Keratinocyte (primary cell): ENCODE measurements around the gene ZFP36L1. TPM values are rescaled to one million over a fixed set of nuclear protein-coding genes. Genes with fewer than 3 reads are reported as not detected.

ENCODE experiments used
- DNase-seq: peaks from one replicate; pipeline ENCODE4 v3.0.0-alpha.2; 2011; ENCODE audit warnings: low read depth, missing footprints, low spot score
- FAIRE-seq: peaks from 2 replicates; lab custom pipeline; 2011; peaks lifted over from hg19 to GRCh38; lab: Jason Lieb, UNC
- H2AFZ ChIP-seq: 2 replicates; pipeline ENCODE4 v1.6.0; 2012; ENCODE audit warnings: low read length, control low read depth, inconsistent platforms; ENCODE audit not compliant: control insufficient read depth
- H3K27ac ChIP-seq: 2 replicates; pipeline ENCODE4 v1.5.1; 2011; ENCODE audit warnings: low read length; ENCODE audit not compliant: control insufficient read depth, insufficient read depth
- H3K27me3 ChIP-seq: 3 replicates; pipeline ENCODE4 v1.6.0; 2011; ENCODE audit warnings: low read length; ENCODE audit not compliant: control insufficient read depth, insufficient read depth; ENCODE audit errors: extremely low read depth
- H3K36me3 ChIP-seq, 2 experiments: 2 replicates in 1 of 2; 3 replicates in 1 of 2; pipeline ENCODE4 v1.5.1; 2011; ENCODE audit warnings: low read length in 2 of 2, mild to moderate bottlenecking in 1 of 2; ENCODE audit not compliant: control insufficient read depth in 2 of 2, insufficient read depth in 2 of 2; ENCODE audit errors: extremely low read depth in 1 of 2
- H3K4me1 ChIP-seq: 3 replicates; pipeline ENCODE4 v1.5.1; 2011; ENCODE audit warnings: low read length; ENCODE audit not compliant: control insufficient read depth, insufficient read depth; ENCODE audit errors: extremely low read depth
- H3K4me2 ChIP-seq: 3 replicates; pipeline ENCODE4 v1.6.0; 2011; ENCODE audit warnings: low read depth, low read length; ENCODE audit not compliant: control insufficient read depth, insufficient read depth; ENCODE audit errors: extremely low read depth
- H3K4me3 ChIP-seq, 3 experiments: fragments of 200-600 bp in 1 of 3; sonication (generic) in 1 of 3; 2 replicates in 2 of 3; 3 replicates in 1 of 3; pipeline ENCODE4 v1.5.1; 2011 to 2016; ENCODE audit warnings: low read length in 3 of 3, mild to moderate bottlenecking in 3 of 3, control low read depth in 2 of 3, inconsistent platforms in 1 of 3, low read depth in 1 of 3, mixed read lengths in 1 of 3, mixed run types in 1 of 3, moderate library complexity in 1 of 3; ENCODE audit not compliant: control insufficient read depth in 2 of 3, insufficient read depth in 2 of 3; ENCODE audit errors: extremely low read depth in 1 of 3
- H3K79me2 ChIP-seq: 2 replicates; pipeline ENCODE4 v1.6.0; 2012; ENCODE audit warnings: low read length; ENCODE audit not compliant: control insufficient read depth, insufficient read depth
- H3K9ac ChIP-seq: 3 replicates; pipeline ENCODE4 v1.6.0; 2011; ENCODE audit warnings: low read length; ENCODE audit not compliant: control insufficient read depth, insufficient read depth; ENCODE audit errors: extremely low read depth
- H3K9me1 ChIP-seq: 3 replicates; pipeline ENCODE4 v1.6.0; 2011; ENCODE audit warnings: low read length; ENCODE audit not compliant: control insufficient read depth, insufficient read depth; ENCODE audit errors: extremely low read depth
- H3K9me3 ChIP-seq: 2 replicates; pipeline ENCODE4 v1.5.1; 2012; ENCODE audit warnings: low read depth, low read length; ENCODE audit not compliant: control insufficient read depth
- H4K20me1 ChIP-seq: 3 replicates; pipeline ENCODE4 v1.6.0; 2011; ENCODE audit warnings: low read length; ENCODE audit not compliant: control insufficient read depth, insufficient read depth; ENCODE audit errors: extremely low read depth
- CTCF ChIP-seq, 3 experiments: IDR thresholded peaks in 1 of 3; conservative IDR thresholded peaks in 1 of 3; optimal IDR thresholded peaks in 1 of 3; 2 replicates in 2 of 3; 3 replicates in 1 of 3; pipeline versions ENCODE3 to v1.5.1; 2011; ENCODE audit warnings: low read length in 3 of 3, mild to moderate bottlenecking in 3 of 3, moderate library complexity in 2 of 3, control low read depth in 1 of 3, inconsistent platforms in 1 of 3; ENCODE audit not compliant: insufficient read depth in 2 of 3; ENCODE audit errors: extremely low read depth in 1 of 3
- EZH2 ChIP-seq: IDR thresholded peaks from one replicate; pipeline ENCODE4 v1.6.1; 2012; ENCODE audit warnings: inconsistent platforms, mild to moderate bottlenecking, low read length, moderate library complexity
- dilution Hi-C: fragments of 300-500 bp; cut with MboI; formaldehyde crosslinking; loops from one replicate; pipeline ENCODE4 v1.7.0; 2020; ENCODE audit warnings: low sequenced_read_pairs; ENCODE audit not compliant: extremely low pct_ligation_motif_present
- polyA plus RNA-seq, 5 experiments: library from polyadenylated mRNA; depleted of rRNA in 3 of 5; stranded (reverse) in 3 of 5; stranded (forward) in 1 of 5; unstranded in 1 of 5; fragments of >200 nt; gene quantifications; 1 replicate in 1 of 5; 2 replicates in 3 of 5; 3 replicates in 1 of 5; pipeline versions ENCODE4 v1.2.1 to v1.2.3, GENCODE V29; 2011 to 2012; ENCODE audit warnings: missing spikeins in 2 of 5, low read depth in 1 of 5, low replicate concordance in 1 of 5

The ZFP36L1 gene
- polyA plus RNA-seq, 1 donor (not counting 4 experiments of a cell fraction or from before 2014, with no cell fraction given) = 85.2 TPM

DNA sequence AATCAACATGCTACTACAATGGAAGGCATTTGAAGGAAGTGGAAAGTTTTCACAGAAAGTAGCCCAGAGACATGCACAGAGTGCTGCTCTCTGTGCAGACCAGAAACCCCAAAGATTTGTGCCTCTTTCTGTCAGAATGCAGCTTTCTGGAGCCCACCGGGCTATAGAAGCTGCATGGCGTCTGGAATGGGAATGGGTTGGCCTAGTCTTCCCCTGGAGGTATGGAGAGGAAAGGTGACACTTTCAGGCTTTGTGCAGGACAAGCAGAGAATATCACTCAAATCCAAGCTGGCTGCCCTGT lies 21.3 kb upstream of the ZFP36L1 start:
- DNase-seq (no peak), FAIRE-seq (no peak)
- TF ChIP-seq CTCF (optimal IDR thresholded peaks at IDR 0.05 in 1 of 3, IDR thresholded peaks at IDR 0.05 in 1 of 3, conservative IDR thresholded peaks at IDR 0.05 in 1 of 3; ENCODE audit: extremely low read depth in 1 of 3, insufficient read depth in 2 of 3, low read length in 3 of 3) (no peak), EZH2 (no peak)
- Histone ChIP-seq H4K20me1 (no peaks in the 10 kb centered on the region), H3K4me2 (peak overlapping the region; percentile 76), H2AFZ (no peak overlapping the region), H3K27ac (no peak overlapping the region), H3K9me1 (no peaks in the 10 kb centered on the region), H3K27me3 (no peaks in the 10 kb centered on the region), H3K9me3 (no peaks in the 10 kb centered on the region), H3K4me1 (peaks cover 27% of the 10 kb centered on the region), H3K4me3 (no peak overlapping the region), H3K9ac (peak overlapping the region; percentile 46), H3K36me3 (no peaks in the 10 kb centered on the region), H3K79me2 (no peaks in the 10 kb centered on the region)
- dilution Hi-C loops = no loop called here

GRCh38 chr14:68813318-68813838 lies 20.5 kb upstream of the ZFP36L1 start:
- dilution Hi-C loops = no loop called here
- H3K27ac ChIP-seq = no peak overlapping the region

More at GRCh38 chr14:68813318-68813838, 20.5 kb upstream of the ZFP36L1 start:
- no peak overlapping the region for H3K4me3 ChIP-seq
- H3K36me3 ChIP-seq = no peaks in the 10 kb centered on the region
- no peaks in the 10 kb centered on the region for H3K79me2 ChIP-seq
- no peak overlapping the region for H3K4me2 ChIP-seq
- TF ChIP-seq CTCF (optimal IDR thresholded peaks at IDR 0.05 in 1 of 3, IDR thresholded peaks at IDR 0.05 in 1 of 3, conservative IDR thresholded peaks at IDR 0.05 in 1 of 3; ENCODE audit: extremely low read depth in 1 of 3, insufficient read depth in 2 of 3, low read length in 3 of 3) (no peak), EZH2 (no peak)
- H3K27me3 ChIP-seq = no peaks in the 10 kb centered on the region
- no peaks in the 10 kb centered on the region for H3K9me3 ChIP-seq
- no peaks in the 10 kb centered on the region for H4K20me1 ChIP-seq
- no peak overlapping the region for H3K9ac ChIP-seq
- DNase-seq (no peak), FAIRE-seq (no peak)
- H2AFZ ChIP-seq = no peak overlapping the region
- H3K9me1 ChIP-seq = no peaks in the 10 kb centered on the region
- H3K4me1 ChIP-seq = peaks cover 22% of the 10 kb centered on the region
